Cardiac fibroblast (primary cell): Measurements from ENCODE around the gene MACROD2.

Experiments used
- DNase-seq, 2 donors: peaks; one replicate each; pipeline versions ENCODE4 v3.0.0 to v3.0.0-alpha.2; 2010; ENCODE audit warnings: low read depth in 2 of 2
- H3K4me3 ChIP-seq, 2 donors: replicated peaks in 1 of 2; 1 replicate in 1 of 2; 2 replicates in 1 of 2; pipeline ENCODE4 v1.5.1; 2011; ENCODE audit warnings: low read depth in 2 of 2, low read length in 2 of 2, mild to moderate bottlenecking in 2 of 2, moderate library complexity in 1 of 2
- CTCF ChIP-seq: IDR thresholded peaks from one replicate; pipeline ENCODE4 v1.5.1; 2011; ENCODE audit warnings: low read depth, mild to moderate bottlenecking, low read length, inconsistent platforms

The MACROD2 gene

GRCh38 chr20:16048876-16049275 is 2053.6 kb downstream of the MACROD2 start:
- DNase-seq: no peak
- no peak overlapping the region for H3K4me3 ChIP-seq
- TF ChIP-seq CTCF: no peak

GRCh38 chr20:16049529-16050093 is 2054.3 kb downstream of the MACROD2 start:
- no peak for DNase-seq
- no peak for TF ChIP-seq CTCF
- H3K4me3 ChIP-seq: no peak overlapping the region

- TF ChIP-seq CTCF: no peak
Measured at GRCh38 chr20:16050366-16050765, 2055.1 kb downstream of the MACROD2 start.

GRCh38 chr20:16051968-16052367 is 2056.7 kb downstream of the MACROD2 start:
- no peak for TF ChIP-seq CTCF
- DNase-seq: no peak
- H3K4me3 ChIP-seq: no peak overlapping the region

More at GRCh38 chr20:16050366-16050765, 2055.1 kb downstream of the MACROD2 start:
- no peak overlapping the region for H3K4me3 ChIP-seq
- DNase-seq: no peak

GRCh38 chr20:16052456-16052855 is 2057.1 kb downstream of the MACROD2 start:
- no peak overlapping the region for H3K4me3 ChIP-seq
- DNase-seq: no peak
- no peak for TF ChIP-seq CTCF

- no peak overlapping the region for H3K4me3 ChIP-seq
- DNase-seq: no peak
- no peak for TF ChIP-seq CTCF
Measured at GRCh38 chr20:16054985-16055384, 2059.7 kb downstream of the MACROD2 start.

- H3K4me3 ChIP-seq: no peak overlapping the region
- no peak for DNase-seq
- no peak for TF ChIP-seq CTCF
Measured at GRCh38 chr20:16057651-16058050, 2062.3 kb downstream of the MACROD2 start.
